H1 (cell line): Measurements from ENCODE around the gene NUDT9. TPM values are rescaled to one million over a fixed set of nuclear protein-coding genes. Genes with fewer than 3 reads are reported as not detected.

Experiments
- CTCF ChIA-PET: fragments of 300-600 bp; sonication (Branson Sonifier 250); formaldehyde crosslinking; loops from one replicate; lab custom pipeline; 2021; ENCODE audit not compliant: partially characterized antibody; lab: Charles Lee
- POLR2A ChIA-PET: fragments of 300-600 bp; sonication (Branson Sonifier 250); formaldehyde crosslinking; loops from one replicate; lab custom pipeline; 2021; ENCODE audit warnings: inconsistent platforms; ENCODE audit not compliant: partially characterized antibody; lab: Charles Lee
- DNase-seq, 2 experiments: peaks; one replicate each; pipeline versions ENCODE4 v3.0.0 to v3.0.0-alpha.2; 2010 to 2022; ENCODE audit warnings: low spot score in 2 of 2, low read depth in 1 of 2, mixed read lengths in 1 of 2
- FAIRE-seq: peaks from 2 replicates; lab custom pipeline; 2011; peaks lifted over from hg19 to GRCh38; lab: Jason Lieb, UNC
- H2AFZ ChIP-seq: 2 replicates; pipeline ENCODE4 v1.8.1; 2012; ENCODE audit warnings: low read length, inconsistent platforms
- H2AK5ac ChIP-seq: 2 replicates; pipeline ENCODE4 v1.6.1; 2013; ENCODE audit warnings: low read depth, low read length
- H2BK120ac ChIP-seq: replicated peaks from 2 replicates; pipeline ENCODE3; 2013; ENCODE audit warnings: low read depth, low read length, inconsistent platforms
- H2BK12ac ChIP-seq: 2 replicates; pipeline ENCODE4 v1.6.1; 2013; ENCODE audit warnings: low read depth, low read length
- H2BK15ac ChIP-seq: 2 replicates; pipeline ENCODE4 v1.6.1; 2013; ENCODE audit warnings: low read length
- H2BK20ac ChIP-seq: 2 replicates; pipeline ENCODE4 v1.6.1; 2013; ENCODE audit warnings: low read length
- H2BK5ac ChIP-seq: 2 replicates; pipeline ENCODE4 v1.6.1; 2013; ENCODE audit warnings: low read depth, low read length
- H3K14ac ChIP-seq: 2 replicates; pipeline ENCODE4 v1.6.1; 2013; ENCODE audit warnings: inconsistent platforms; ENCODE audit not compliant: insufficient read length
- H3K18ac ChIP-seq: 2 replicates; pipeline ENCODE4 v1.6.1; 2013; ENCODE audit warnings: low read length; ENCODE audit errors: extremely low read depth
- H3K23ac ChIP-seq: 2 replicates; pipeline ENCODE4 v1.6.1; 2013; ENCODE audit warnings: inconsistent platforms; ENCODE audit not compliant: insufficient read length
- H3K23me2 ChIP-seq: 2 replicates; pipeline ENCODE4 v1.6.1; 2013; ENCODE audit warnings: low read depth, low read length
- H3K27ac ChIP-seq: 2 replicates; pipeline ENCODE4 v1.6.1; 2011; ENCODE audit warnings: low read depth, low read length, inconsistent platforms
- H3K27me3 ChIP-seq, 4 experiments: replicated peaks in 1 of 4; 1 replicate in 1 of 4; 2 replicates in 3 of 4; pipeline versions ENCODE4 v1.6.1 to v1.8.1; 2011 to 2013; ENCODE audit warnings: low read length in 3 of 4, mild to moderate bottlenecking in 3 of 4, inconsistent platforms in 2 of 4, mixed read lengths in 2 of 4, moderate library complexity in 1 of 4; ENCODE audit not compliant: control insufficient read depth in 3 of 4, insufficient read depth in 3 of 4; ENCODE audit errors: extremely low read depth in 1 of 4
- H3K36me3 ChIP-seq, 4 experiments: 2 replicates each; pipeline versions ENCODE4 v1.6.1 to v1.8.1; 2011 to 2013; ENCODE audit warnings: mild to moderate bottlenecking in 4 of 4, low read length in 3 of 4, moderate library complexity in 2 of 4, control low read depth in 1 of 4, inconsistent platforms in 1 of 4; ENCODE audit not compliant: insufficient read depth in 4 of 4, control insufficient read depth in 2 of 4
- H3K4ac ChIP-seq: replicated peaks from 2 replicates; pipeline ENCODE3; 2013; ENCODE audit warnings: low read length, low read depth, mixed read lengths, inconsistent platforms; ENCODE audit not compliant: insufficient read length
- H3K4me1 ChIP-seq, 4 experiments: replicated peaks in 1 of 4; 1 replicate in 1 of 4; 2 replicates in 3 of 4; pipeline versions ENCODE4 v1.6.1 to v1.8.1; 2011 to 2013; ENCODE audit warnings: low read length in 3 of 4, inconsistent platforms in 2 of 4, mixed read lengths in 1 of 4; ENCODE audit not compliant: insufficient read depth in 4 of 4, control insufficient read depth in 3 of 4
- H3K4me2 ChIP-seq, 2 experiments: 2 replicates each; pipeline versions ENCODE4 v1.6.1 to v1.8.1; 2011 to 2013; ENCODE audit warnings: low read depth in 2 of 2, low read length in 2 of 2, control low read depth in 1 of 2, inconsistent platforms in 1 of 2, mild to moderate bottlenecking in 1 of 2; ENCODE audit not compliant: insufficient read depth in 1 of 2
- H3K4me3 ChIP-seq, 4 experiments: fragments of 200-600, 300-600 bp in 1 of 4; sonication (generic), shearing (Covaris generic), sonication (Bioruptor Twin) in 1 of 4; 2 replicates each; pipeline versions ENCODE4 v1.5.1 to v1.8.1; 2011 to 2016; ENCODE audit warnings: low read length in 4 of 4, low read depth in 3 of 4, control low read depth in 2 of 4, inconsistent platforms in 2 of 4, mild to moderate bottlenecking in 2 of 4, mixed read lengths in 1 of 4, moderate library complexity in 1 of 4; ENCODE audit not compliant: insufficient read depth in 2 of 4; ENCODE audit errors: extremely low read depth in 1 of 4
- H3K56ac ChIP-seq: replicated peaks from 2 replicates; pipeline ENCODE3; 2013; ENCODE audit warnings: low read depth, mild to moderate bottlenecking, mixed read lengths, low read length, inconsistent platforms; ENCODE audit not compliant: insufficient read length
- H3K79me1 ChIP-seq: 2 replicates; pipeline ENCODE4 v1.6.1; 2013; ENCODE audit warnings: low read depth, low read length, control low read depth
- H3K79me2 ChIP-seq, 2 experiments: 2 replicates each; pipeline versions ENCODE4 v1.6.1 to v1.8.1; 2012 to 2013; ENCODE audit warnings: low read length in 2 of 2, mild to moderate bottlenecking in 2 of 2, inconsistent platforms in 1 of 2; ENCODE audit not compliant: insufficient read depth in 2 of 2, control insufficient read depth in 1 of 2
- H3K9ac ChIP-seq, 4 experiments: replicated peaks in 1 of 4; 1 replicate in 1 of 4; 2 replicates in 3 of 4; pipeline versions ENCODE4 v1.6.1 to v1.8.1; 2011 to 2013; ENCODE audit warnings: low read depth in 3 of 4, low read length in 3 of 4, control low read depth in 2 of 4, mild to moderate bottlenecking in 2 of 4, moderate library complexity in 2 of 4, inconsistent platforms in 1 of 4; ENCODE audit errors: extremely low read depth in 1 of 4
- H3K9me3 ChIP-seq, 2 experiments: 2 replicates each; pipeline versions ENCODE4 v1.6.1 to v1.8.1; 2012 to 2013; ENCODE audit warnings: mild to moderate bottlenecking in 2 of 2, moderate library complexity in 2 of 2, control low read depth in 1 of 2, inconsistent platforms in 1 of 2, low read depth in 1 of 2, low read length in 1 of 2, mixed read lengths in 1 of 2; ENCODE audit not compliant: insufficient read depth in 2 of 2
- H4K20me1 ChIP-seq, 2 experiments: replicated peaks in 1 of 2; 2 replicates each; pipeline versions ENCODE3 to v1.8.1; 2011 to 2013; ENCODE audit warnings: inconsistent platforms in 2 of 2, low read length in 2 of 2, mild to moderate bottlenecking in 1 of 2; ENCODE audit not compliant: insufficient read depth in 2 of 2, control insufficient read depth in 1 of 2
- H4K5ac ChIP-seq: 2 replicates; pipeline ENCODE4 v1.6.1; 2013; ENCODE audit warnings: low read length, low read depth, mixed read lengths, inconsistent platforms; ENCODE audit not compliant: insufficient read length
- H4K8ac ChIP-seq: 2 replicates; pipeline ENCODE4 v1.8.0; 2013; ENCODE audit warnings: mild to moderate bottlenecking, moderate library complexity, low read length, inconsistent platforms; ENCODE audit not compliant: insufficient read depth; ENCODE audit errors: extremely low read depth
- H4K91ac ChIP-seq: replicated peaks from 2 replicates; pipeline ENCODE3; 2013; ENCODE audit warnings: low read length, mixed read lengths, inconsistent platforms; ENCODE audit not compliant: insufficient read length
- CHD1 ChIP-seq: IDR thresholded peaks from 2 replicates; pipeline ENCODE4 v1.6.1; 2012; ENCODE audit warnings: low read depth, low read length, improper control_type of control experiment
- NRF1 ChIP-seq: IDR thresholded peaks from 2 replicates; pipeline ENCODE4 v1.6.1; 2011; ENCODE audit warnings: mild to moderate bottlenecking, low read depth, low read length, improper control_type of control experiment
- RFX5 ChIP-seq: IDR thresholded peaks from 2 replicates; pipeline ENCODE4 v1.6.1; 2011; ENCODE audit warnings: low read depth, low read length, improper control_type of control experiment, borderline replicate concordance
- WGBS, 2 experiments: shearing (Covaris generic) in 1 of 2; methylation state at CpG; one replicate each; pipeline versions ENCODE4 v1.1.6 to v1.1.7; 2013 to 2015; ENCODE audit warnings: low lambda C conversion rate in 2 of 2, mixed read lengths in 2 of 2, inconsistent platforms in 1 of 2, low coverage in 1 of 2, missing lambda C conversion rate in 1 of 2; ENCODE audit not compliant: insufficient replicate concordance in 2 of 2, insufficient coverage in 1 of 2, insufficient read length in 1 of 2; ENCODE audit errors: extremely low coverage in 1 of 2, missing lambda C conversion rate in 1 of 2; 5-methylcytosine and 5-hydroxymethylcytosine counted together
- polyA plus RNA-seq, 7 experiments: library from polyadenylated mRNA; depleted of rRNA in 3 of 7; stranded (reverse) in 5 of 7; unstranded in 2 of 7; fragments of >200 nt in 5 of 7; fragments of 200-250 nt in 2 of 7; gene quantifications; 1 replicate in 5 of 7; 2 replicates in 1 of 7; 4 replicates in 1 of 7; pipeline versions ENCODE4 v1.2.1 to v1.2.3, GENCODE V29; 2011 to 2013; ENCODE audit warnings: missing spikeins in 2 of 7, mixed read lengths in 2 of 7
- total RNA-seq: library from RNA; stranded (reverse); fragmentation: NEBNext Ultra II Directional; extraction: Animal tissue kit (Norgen Biotek cat#: 25700); gene quantifications from 2 replicates; pipeline ENCODE4 v1.2.1, GENCODE V29; 2021

Gene NUDT9
- total and polyA plus RNA-seq, 2 of the 8 experiments (the other 6 are each of a cell fraction or from before 2014, with no cell fraction given): 13.2 to 27.6 TPM

DNA sequence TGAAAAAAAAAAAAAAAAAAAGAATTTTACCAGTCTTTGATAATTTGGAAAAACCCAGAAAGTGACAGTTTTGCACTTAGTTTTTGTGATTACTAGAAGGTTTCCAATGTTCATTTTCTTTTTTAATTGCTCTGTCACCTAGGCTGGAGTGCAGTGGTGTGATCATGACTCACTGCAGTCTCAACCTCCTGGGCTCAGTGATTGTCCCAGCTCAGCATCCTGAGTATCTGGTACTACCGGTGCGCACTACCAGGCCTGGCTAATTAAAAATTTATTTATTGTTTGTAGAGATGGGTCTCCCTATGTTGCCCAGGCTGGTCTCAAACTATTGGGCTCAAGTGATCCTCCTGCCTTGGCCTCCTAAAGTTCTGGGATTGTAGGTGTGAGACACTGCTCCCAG lies 3.3 kb downstream of the NUDT9 start:
- Histone ChIP-seq H2AK5ac (no peak overlapping the region), H3K79me1 (peaks cover 4% of the 10 kb centered on the region), H4K8ac (no peak overlapping the region), H3K27ac (no peak overlapping the region), H2BK5ac (no peak overlapping the region), H2BK120ac (no peak overlapping the region), H2BK12ac (no peak overlapping the region), H3K23me2 (peaks cover 4% of the 10 kb centered on the region; the same call in 1 of the 2 replicates), H3K23ac (no peak overlapping the region), H3K4me2 (no peak overlapping the region), H4K5ac (no peak overlapping the region), H3K9me3 (no peaks in the 10 kb centered on the region), H4K20me1 (no peaks in the 10 kb centered on the region), H3K14ac (no peak overlapping the region), H3K36me3 (no peaks in the 10 kb centered on the region), H3K4me3 (no peak overlapping the region), H3K27me3 (no peaks in the 10 kb centered on the region), H2BK20ac (no peak overlapping the region), H2AFZ (no peak overlapping the region), H3K18ac (no peak overlapping the region), H3K4me1 (peaks cover 2 to 9% (median 5%) of the 10 kb centered on the region in 4 experiments; a peak in 5 of 7 replicates), H2BK15ac (no peak overlapping the region), H3K79me2 (peaks cover 3 to 69% of the 10 kb centered on the region in 2 experiments; a peak in 3 of 4 replicates), H3K4ac (no peak overlapping the region), H3K56ac (no peak overlapping the region), H4K91ac (no peak overlapping the region), H3K9ac (no peak overlapping the region)
- ChIA-PET CTCF (interaction anchor here (0.6 to 2.0 kb wide), 4 partner anchors 17 to 71 kb away, joined by 3 to 9 read pairs (median 3); no protein-coding TSS in a partner anchor), POLR2A (interaction anchor here (0.6 to 1.1 kb wide), 2 partner anchors 490 to 1388 kb away, joined by 3 read pairs; partner anchors contain the start of gene AFF1)
- 100% methylated on average over 2 of the region's 2 CpGs; no CpG with 5 or more reads in 1 of the 2 experiments for WGBS, 2 experiments
- FAIRE-seq: no peak
- DNase-seq: no peak
- TF ChIP-seq CHD1: no peak
- TF ChIP-seq RFX5: no peak
- TF ChIP-seq NRF1: no peak
